ENCODE measurements around the gene ABHD2.

GRCh38 chr15:89140595-89140994 lies 52.3 kb downstream of the ABHD2 start:
- TF ChIP-seq EP300 (IDR thresholded peaks at IDR 0.05), result no peak
- TF ChIP-seq CTCF (IDR thresholded peaks at IDR 0.05), result no peak
- no peak for TF ChIP-seq POLR2A (IDR thresholded peaks at IDR 0.05)

All from ovary (tissue), 3 donors.